GM19043 (cell line): ENCODE results near the gene ICAM2.

Experiments
- ATAC-seq: cut with Tn5 transposase; IDR thresholded peaks from one replicate; pipeline ENCODE4 v1.9.1; 2021; ENCODE audit warnings: low read depth; ENCODE audit not compliant: unreplicated experiment

ICAM2 gene

DNA sequence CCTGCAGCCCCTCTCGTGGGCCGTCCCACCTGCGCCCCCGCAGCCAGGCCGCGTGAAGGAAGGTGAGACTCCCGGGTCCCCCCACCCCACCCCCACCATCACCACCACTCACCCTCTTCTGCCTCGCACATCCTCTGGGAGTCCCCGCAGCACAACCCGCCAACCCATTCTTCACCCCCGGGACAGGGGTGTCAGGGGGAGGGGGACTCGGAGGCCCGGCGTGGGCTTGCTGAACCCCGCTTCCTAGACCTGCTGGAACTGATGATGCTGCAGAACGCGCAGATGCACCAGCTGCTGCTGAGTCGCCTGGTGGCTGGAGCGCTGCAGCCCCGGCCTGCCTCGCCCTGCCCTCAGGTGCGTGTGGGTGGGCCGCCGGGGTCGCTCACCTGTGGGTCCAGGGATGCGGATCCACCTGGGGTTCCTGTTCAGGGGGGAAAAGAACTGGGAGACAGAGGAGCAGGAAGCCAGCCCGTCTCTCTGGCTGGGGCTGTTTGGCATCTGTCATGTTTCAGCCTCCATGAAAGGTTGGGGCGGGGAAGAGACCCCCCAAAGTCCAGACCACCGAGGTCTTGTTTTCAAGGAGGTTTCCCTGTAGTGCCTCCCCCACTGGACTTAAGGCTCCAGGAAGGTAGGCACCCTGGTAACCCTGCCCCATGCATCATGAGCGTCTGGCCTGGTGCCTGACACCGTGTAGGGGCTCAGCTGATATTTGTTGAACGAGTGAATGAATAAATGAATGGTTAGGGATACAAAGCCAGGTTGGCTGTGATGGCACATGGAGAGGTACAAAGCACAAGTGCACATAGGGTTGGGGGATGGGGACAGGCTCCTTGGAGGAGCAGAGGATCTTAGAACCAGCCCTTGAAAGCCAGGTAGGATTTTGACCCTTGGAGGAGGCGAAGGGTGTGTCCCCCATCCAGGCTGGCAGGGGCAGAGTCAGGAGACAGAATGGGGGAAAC lies 21.4 kb downstream of the ICAM2 start:
- ATAC-seq, result no peak

DNA sequence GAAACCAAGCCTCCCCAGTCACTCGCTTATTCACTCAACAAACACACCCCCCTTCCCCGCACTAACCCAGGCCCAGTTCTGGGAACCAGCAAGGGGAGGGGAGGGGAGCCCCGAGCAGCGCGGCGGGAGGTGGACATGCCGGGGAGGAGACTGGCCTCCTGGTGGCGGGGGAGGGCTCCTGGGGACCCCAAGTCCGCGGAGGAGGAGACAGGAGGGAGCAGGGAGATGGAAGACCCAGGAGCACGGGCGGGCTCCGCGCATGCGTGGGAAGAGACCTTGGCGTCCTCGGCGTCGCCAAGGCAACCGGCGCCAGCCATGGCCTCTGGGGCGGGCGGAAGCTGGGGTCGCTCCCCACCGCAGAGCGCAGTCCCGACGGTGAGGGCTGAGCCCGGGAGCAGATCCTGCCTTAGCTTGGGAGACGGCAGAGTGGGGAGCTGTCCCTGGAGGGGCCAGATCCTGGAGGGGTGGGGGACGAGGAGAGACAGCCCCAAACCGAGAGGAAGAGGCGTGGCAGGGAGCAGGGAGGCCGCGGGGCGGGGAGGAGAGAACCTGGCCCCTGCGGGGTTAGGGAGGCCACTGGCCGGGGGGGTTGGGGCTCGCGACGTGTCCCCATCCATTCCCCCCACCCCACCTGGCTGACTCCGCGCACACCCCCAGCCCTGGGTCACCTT lies 22.2 kb downstream of the ICAM2 start, which contains the start of gene PRR29:
TSS of gene PRR29 (plus strand) at position 302 of the 671 bp plus-strand sequence. CDS start at position 316, 14 bp downstream.
- no peak for ATAC-seq

DNA sequence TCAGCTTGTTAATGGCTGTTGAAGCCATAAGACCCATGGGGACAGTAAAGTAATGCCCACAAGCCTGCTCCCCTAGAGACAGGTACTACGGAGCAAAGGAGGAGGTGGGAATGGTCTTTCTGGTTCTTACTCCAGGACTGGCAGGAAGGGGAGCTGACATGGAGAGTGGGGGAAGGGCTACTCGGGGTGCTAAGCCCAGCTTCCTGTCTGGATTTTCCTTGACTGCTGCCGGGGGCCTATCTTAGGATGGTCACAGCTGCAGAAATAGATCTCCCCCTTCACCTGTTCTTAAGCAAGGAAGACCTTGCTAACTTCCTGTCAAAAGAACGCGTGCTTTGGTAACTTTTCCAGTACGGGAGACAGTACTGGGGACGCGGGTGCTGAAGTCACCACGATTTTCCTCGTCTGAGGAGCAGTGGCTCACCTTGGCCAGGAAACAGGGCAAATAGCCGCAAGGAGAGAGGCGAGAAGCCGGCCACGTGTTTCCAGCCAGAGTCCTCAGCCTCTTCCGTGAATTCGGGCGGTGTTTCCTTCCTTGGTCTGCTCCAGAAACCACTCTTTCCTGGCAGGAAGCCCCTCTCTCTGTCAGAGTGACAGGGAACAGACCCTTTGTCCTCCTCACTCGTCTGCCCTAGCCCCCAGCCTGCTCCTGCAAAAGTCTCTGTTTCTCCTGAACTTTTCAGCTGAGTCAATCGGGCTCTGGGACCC lies 22.9 kb downstream of the ICAM2 start:
- ATAC-seq, result no peak

DNA sequence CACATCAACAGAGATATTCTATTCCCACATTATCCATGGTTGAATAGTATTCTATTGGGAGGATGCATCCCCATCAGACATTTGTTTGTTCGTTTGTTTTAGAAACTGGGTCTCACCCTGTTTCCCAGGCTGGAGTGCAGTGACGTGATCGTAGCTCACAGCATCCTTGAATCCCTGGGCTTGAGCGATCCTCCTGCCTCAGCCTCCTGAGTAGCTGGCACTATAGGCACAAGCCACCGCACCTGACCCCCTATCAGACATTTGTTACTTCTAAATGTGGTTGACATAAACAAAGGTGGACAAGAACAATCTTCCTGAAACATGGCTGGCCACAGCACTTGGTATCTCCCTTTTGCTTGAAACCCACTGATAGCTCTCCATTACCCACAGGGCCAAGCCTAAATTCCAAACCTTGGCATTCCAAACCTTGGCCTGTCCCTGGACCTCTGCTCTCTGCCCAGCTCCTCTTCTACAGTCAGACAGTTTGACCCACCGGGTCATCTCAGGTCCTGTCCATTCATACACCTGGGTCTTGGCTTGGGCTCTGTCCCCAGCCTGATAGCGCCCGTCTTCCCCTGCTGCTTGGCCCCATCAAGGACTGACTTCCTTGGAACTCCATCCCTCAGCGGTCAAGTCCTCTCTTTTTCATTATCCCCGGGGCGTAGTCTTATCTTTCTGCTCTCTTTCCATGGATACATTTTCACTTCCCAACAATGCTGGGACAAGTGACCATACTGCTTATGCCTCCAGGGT lies 23.8 kb downstream of the ICAM2 start:
- ATAC-seq, result no peak

DNA sequence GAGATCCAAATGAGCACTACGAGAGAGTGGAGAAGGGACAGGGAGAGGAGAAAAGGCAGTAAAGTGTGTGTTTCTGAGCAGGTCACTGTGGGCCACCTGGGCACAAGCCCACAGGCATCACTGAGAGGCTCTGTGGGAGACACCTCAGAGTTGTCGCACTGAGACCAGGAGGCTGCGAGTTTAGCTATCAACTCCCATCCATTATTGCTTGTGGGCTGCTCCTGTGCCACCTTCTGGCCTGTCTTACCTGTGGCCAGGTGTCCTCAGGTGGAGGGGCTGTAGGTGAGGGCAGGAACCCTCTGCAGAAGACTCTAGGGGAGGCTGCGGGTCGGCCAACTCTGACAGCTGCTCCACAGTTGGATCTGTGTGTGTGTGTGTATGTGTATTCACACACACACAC lies 24.8 kb downstream of the ICAM2 start:
- no peak for ATAC-seq

DNA sequence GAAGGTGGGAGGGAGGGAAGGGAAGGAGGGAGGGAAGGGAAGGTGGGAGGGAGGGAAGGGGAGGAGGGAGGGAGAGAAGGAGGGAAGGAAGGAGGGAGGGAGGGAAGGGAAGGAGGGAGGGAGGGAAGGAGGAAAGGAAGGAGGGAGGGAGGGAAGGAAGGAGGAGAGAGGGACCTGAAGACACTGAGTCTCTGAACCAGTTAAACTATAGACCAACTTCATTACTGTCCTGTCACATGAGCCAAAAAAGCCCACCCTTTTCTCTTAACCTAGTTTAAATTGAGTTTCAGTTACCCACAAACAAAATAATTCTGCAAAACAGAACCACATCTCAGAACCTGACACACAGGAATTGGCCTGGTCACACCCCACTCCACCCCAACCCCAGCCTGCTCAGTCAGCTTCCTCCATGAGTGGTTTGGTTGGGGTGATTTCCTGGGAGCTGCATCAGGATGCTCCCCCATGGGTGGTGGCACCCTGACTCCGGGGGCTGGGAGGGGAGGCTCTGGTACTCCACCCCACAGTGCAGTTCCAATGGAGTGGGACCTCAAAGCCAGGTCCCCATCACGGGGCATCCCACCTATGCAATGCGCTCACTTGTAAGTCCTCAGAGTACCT lies 27.0 kb downstream of the ICAM2 start:
- ATAC-seq, result no peak

DNA sequence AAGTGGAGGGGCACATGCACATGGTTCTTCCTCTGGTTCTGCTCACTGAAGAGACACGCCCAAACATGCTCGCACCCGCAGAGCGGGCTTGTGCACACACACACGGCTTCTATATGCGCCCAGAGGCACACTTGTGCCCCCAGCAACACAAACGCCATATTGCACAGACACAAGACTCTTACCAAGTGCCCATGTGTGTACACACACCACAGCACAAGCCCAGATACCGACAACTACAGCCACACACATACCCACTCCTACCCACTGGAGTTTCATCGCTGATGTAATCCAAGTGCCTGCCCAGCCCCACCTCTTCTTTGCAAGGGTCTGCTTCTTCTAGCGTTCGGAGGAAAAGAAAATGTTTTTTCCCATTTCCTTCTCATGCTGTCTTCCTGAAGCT lies 28.8 kb downstream of the ICAM2 start:
- ATAC-seq, result no peak

DNA sequence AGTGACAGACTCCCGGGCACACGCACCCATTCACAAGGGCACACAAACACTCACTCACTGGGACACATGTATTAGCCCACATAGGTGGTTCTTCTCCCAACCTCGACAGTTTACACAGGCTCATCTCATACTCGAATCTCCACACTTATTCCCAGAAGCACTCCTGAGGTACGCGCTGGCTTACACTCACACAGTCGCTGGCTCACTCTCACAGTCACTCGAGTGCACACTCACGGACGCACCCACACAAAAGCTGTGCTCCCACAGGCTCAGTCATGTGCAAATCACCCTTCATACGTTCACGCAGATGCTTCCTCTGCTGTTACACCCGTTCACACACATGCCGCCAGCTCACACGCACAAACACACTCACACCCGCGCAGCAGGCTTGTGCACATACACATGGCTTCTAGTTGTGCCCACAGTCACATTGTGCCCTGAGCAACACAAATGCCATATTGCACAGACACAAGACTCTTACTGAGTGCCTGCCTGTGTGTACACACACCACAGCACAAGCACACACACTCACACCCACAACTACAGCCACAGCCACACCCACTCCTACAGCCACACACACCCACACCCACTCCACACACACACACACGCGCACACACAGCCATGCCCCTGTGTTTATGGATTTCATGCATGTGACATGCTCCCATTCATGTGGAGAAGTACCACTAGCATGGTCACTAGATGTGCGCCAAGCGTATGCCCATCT lies 30.6 kb downstream of the ICAM2 start:
- no peak for ATAC-seq

DNA sequence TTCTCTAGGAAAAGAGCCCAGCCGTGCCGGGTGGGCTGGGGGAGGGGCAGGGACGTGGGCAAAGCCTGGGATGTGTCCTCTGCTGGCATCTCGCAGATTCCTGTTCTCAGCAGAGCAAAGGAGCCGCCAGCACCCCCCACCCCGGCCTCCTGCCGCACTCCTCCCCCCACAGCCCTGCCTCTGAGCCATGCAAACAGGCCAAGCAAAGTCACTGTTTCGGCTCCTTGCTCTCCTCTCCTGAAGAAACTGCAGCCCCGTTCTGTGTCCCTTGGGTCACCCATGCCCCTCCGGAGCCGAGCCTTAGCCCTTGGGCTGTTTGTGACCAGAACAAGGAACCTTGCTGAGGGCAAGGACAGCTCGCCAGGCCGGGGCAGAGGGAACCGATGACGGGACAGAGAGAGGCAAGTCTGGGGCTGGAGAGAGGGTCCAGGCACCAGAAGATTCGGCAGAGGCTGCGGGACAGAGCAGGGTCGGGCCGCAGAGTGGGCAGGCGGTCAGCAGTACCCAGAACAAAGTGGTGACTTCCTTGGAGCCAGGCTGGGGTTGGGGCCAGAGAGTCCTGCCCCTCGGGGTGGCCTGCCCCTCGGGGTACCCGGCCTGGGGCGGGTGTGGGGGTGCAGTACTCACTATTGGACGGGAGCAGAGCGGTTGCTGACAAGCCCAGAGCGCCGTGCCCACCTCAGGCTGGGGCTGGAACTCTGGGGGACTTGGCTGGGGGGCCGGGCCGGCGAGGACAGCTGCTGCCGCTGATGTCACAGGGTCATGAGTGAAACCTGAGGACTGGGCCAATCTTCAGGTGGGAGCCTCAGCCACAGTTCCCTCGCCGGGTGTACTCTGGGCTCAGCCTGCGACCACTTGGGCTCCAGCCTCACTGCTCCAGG lies 31.5 kb downstream of the ICAM2 start:
- no peak for ATAC-seq

DNA sequence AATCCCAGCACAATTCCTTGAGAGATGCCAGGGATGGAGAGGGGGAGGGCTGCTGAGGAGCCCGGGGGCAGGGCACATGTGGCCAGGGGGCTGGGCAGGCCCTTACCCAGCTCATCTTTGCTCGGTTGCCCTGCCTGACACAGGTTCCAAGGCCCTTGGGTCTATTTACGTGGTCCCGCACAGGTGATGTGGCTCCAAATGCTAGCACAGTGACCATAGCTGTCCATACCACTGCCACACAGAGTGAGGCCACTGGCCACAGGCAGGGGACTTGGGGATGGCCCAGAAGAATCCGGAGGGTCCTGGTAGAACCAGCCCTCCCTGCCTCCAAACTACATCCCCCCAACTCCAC lies 32.3 kb downstream of the ICAM2 start:
- ATAC-seq, result no peak

DNA sequence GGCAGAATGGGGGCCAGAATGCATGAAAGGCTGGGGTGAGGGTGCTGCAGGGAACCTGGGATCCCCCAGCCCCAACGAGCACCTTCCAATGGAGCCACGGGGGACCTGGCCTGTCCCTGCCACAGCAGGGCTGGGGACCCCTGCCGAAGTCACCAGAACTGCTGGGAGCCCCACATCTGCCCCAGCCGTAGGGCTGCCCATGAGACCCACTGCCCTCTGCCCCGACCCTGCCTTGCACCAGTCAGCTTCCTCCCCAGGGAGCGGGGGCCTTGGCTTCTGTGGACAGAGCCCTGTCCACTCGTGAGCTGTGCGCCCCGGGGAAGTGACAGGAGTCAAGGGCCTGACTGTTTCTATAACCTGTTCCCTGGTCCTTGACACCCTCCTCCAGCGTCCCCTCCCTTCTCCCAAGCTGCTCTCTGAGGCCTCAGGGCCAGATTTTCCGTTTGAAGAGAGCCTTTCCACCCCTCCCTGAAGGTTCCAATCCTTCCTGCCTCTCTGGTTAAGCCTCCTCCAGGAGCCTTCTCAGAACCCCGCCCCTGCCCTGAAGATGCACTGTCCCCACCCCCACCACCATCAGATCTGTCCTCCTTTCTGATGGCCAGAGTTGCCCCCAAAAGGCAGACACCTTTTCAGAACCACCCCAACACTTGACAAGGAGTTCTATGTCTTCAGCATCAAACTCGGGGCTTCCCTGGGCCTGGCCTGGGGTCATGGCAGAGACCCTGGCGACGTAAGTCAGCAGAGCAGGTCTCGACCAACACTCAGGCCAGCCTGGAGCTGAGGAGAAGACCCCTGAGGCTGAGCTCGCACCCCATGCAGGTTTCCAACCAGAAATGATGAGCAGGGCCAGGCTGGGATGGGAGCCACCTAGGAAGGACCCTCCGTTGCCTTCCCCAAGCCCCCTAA lies 33.0 kb downstream of the ICAM2 start:
- ATAC-seq, result no peak

DNA sequence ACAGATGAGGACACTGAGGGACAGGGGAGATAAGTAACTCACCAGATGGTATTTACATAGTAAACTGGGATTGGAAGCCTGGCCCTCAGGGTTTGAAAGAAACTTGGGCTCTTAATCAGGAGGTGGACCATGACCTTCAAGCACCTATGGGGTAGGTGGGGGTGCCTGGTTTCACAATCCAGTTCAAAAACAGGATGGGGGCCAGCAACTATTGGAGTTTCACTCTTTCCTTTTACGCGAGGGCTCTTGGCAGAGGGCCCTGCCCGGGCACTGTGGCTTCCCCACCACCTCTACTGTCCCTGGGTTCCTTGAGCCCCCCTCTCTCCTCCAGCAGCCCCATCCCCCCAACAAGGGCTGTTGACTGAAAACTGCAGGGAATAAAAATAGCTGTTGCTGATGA lies 33.6 kb downstream of the ICAM2 start:
- ATAC-seq, result no peak

DNA sequence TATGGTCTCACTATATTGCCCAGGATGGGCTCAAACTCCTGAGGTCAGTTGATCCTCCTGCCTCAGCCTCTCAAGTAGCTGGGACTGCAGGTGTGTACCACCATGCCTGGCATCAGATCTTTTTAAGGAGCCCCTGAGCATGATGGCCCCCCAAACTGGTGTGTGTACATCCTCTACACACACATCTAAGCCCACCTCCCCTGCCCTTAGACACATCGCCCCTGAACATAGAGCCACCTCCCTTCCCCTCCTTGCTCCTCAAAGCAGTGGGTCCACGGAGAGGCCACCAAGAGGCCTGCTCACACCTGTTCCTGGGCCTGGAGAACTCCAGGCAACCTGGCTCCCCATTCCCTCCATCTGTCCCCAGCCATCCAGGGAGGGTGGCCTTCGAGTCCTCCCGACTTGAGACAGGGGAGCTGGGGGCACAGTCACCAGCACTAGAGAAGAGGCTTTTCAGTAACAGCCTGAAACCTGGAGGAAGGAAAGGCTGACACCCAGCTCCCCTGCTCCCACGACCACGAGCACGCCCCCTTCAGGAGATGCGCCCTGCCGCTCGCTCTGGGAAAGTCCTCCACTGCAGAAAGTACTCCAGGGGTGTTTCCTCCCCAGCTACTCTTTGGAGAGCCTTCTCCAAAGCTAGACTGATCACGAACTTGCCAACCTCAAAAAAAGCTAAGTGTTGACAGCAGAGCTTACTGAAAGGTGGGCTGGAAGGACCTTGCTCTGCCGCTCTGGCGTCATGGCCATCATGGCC lies 34.9 kb downstream of the ICAM2 start:
- no peak for ATAC-seq

DNA sequence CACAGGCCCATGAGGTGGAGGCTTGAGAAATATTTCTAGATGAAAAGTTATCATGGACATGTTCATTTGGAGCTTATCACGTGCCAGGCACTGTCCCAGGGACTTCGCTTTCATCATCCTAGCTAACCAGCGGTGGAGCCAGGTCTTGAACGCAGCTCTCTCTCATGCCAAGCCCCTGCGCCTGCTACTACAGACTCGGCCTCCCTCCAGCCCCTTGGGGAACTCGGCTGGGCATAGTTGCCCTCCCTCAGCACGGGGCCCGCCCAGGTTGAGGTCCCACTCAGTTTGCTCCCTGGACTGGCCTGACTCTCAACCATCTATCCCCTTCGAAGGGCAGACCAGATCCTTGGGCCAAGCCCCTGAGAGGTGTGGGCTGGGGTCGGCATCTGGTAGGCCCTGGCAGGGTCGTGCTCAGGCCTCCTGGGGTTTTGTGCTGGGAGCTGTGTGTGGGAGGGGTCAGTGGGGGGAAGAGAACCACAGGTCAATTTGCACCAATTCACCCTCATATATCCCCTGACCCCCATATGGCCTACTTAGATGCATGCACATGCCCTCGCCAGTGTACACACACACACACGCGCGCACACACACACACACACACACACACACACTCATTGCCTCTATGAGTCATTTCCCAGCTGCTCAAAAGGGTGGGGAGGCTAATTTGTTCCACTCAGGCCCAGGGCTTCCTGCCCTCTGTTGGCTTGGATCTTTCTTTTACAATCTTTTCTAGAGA lies 35.6 kb downstream of the ICAM2 start:
- ATAC-seq, result no peak

DNA sequence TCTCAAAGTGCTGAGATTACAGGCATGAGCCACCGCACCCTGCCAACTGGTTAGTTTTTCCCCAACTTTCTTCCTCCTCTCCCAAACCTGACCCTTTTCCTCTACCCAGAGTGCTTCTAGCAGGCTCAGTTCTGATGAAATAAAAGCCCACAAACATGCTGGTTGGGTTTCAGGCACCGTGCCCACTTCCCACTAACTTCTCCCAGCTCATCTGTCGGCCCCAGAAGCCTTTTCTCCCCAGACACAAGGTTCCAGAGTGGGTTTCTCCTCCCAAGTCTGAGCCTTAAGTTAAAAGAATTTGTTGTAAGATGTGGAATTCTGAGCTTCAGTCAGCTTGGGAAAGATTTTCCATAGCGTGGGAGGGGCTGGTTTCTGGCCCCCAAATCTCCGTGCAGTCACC lies 36.2 kb downstream of the ICAM2 start:
- ATAC-seq, result no peak

DNA sequence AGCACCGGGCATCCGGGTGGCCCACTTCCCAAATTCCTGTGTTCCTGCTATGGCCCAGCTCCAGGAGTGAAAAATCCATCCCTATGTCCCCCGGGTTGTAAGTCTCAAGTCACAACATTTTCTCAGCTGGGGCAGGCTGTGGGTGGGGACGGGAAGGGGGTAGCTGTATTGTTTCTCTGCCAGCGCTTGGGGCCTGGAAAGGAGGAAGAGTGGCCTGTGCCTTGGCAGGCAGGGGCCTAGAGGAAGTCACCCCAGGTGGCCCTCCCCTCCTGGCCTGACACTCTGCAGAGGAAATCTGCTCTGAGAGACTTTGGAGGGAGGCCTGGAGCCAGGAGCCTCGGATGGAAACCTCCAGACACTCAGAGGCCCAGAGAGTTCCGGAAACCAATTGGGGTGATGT lies 37.1 kb downstream of the ICAM2 start:
- ATAC-seq, result no peak
